HepG2 (cell line): ENCODE measurements around the gene EPO. TPM values are rescaled to one million over a fixed set of nuclear protein-coding genes. Genes with fewer than 3 reads are reported as not detected.

ENCODE experiments used
- AKAP8 ChIP-seq: sonication (generic); formaldehyde crosslinking; IDR thresholded peaks from 2 replicates; pipeline ENCODE4 v1.5.1; 2020; ENCODE audit warnings: mild to moderate bottlenecking, missing genetic modification reagents
- ARID3A ChIP-seq: IDR thresholded peaks from 2 replicates; pipeline ENCODE4 v1.6.1; 2012; ENCODE audit warnings: low read depth, low read length, improper control_type of control experiment
- CEBPZ ChIP-seq: IDR thresholded peaks from 2 replicates; pipeline ENCODE4 v1.6.1; 2012; ENCODE audit warnings: low read length, improper control_type of control experiment
- ELF3 ChIP-seq: IDR thresholded peaks from 2 replicates; pipeline ENCODE4 v1.6.1; 2016; ENCODE audit warnings: missing genetic modification reagents, missing compliant biosample characterization
- HDAC1 ChIP-seq: sonication (generic); formaldehyde crosslinking; IDR thresholded peaks from 2 replicates; pipeline ENCODE4 v1.5.1; 2020; ENCODE audit warnings: mild to moderate bottlenecking, missing genetic modification reagents
- HMGA1 ChIP-seq: sonication (generic); formaldehyde crosslinking; conservative IDR thresholded peaks from 2 replicates; pipeline ENCODE4 v1.4.0; 2020; ENCODE audit warnings: missing genetic modification reagents
- KLF6 ChIP-seq: IDR thresholded peaks from 2 replicates; pipeline ENCODE4 v1.8.0; 2016; ENCODE audit warnings: missing biosample characterization, missing genetic modification reagents
- MAFK ChIP-seq, 2 experiments: IDR thresholded peaks in 1 of 2; conservative IDR thresholded peaks in 1 of 2; 2 replicates each; pipeline ENCODE4 v1.6.1; 2011; ENCODE audit warnings: improper control_type of control experiment in 2 of 2, low read length in 2 of 2
- NFE2L2 ChIP-seq: fragments of 150-350 bp; IDR thresholded peaks from 2 replicates; pipeline ENCODE4 v1.6.1; 2014; ENCODE audit warnings: low read length
- NPAS2 ChIP-seq: sonication (generic); formaldehyde crosslinking; IDR thresholded peaks from 2 replicates; pipeline ENCODE4 v1.8.0; 2022; ENCODE audit warnings: mild to moderate bottlenecking, missing genetic modification reagents, borderline replicate concordance
- NR2F2 ChIP-seq: IDR thresholded peaks from 2 replicates; pipeline ENCODE4 v1.6.1; 2012; ENCODE audit warnings: low read depth, inconsistent platforms, borderline replicate concordance
- RXRB ChIP-seq: IDR thresholded peaks from 2 replicates; pipeline ENCODE4 v1.6.1; 2016; ENCODE audit warnings: borderline replicate concordance, missing genetic modification reagents, missing compliant biosample characterization
- ZGPAT ChIP-seq: IDR thresholded peaks from 2 replicates; pipeline ENCODE4 v1.6.1; 2016; ENCODE audit warnings: mild to moderate bottlenecking
- ZNF224 ChIP-seq: sonication (generic); formaldehyde crosslinking; IDR thresholded peaks from 2 replicates; pipeline ENCODE4 v1.5.0; 2020; ENCODE audit warnings: mild to moderate bottlenecking, missing genetic modification reagents
- ZNF256 ChIP-seq: sonication (generic); formaldehyde crosslinking; conservative IDR thresholded peaks from 2 replicates; pipeline ENCODE4 v1.4.0; 2020; ENCODE audit warnings: missing genetic modification reagents
- ZNF609 ChIP-seq: sonication (generic); formaldehyde crosslinking; IDR thresholded peaks from 2 replicates; pipeline ENCODE4 v1.4.0; 2020; ENCODE audit warnings: mild to moderate bottlenecking, missing genetic modification reagents, borderline replicate concordance
- ZNF619 ChIP-seq: sonication (generic); formaldehyde crosslinking; IDR thresholded peaks from 2 replicates; pipeline ENCODE4 v1.4.0; 2020; ENCODE audit warnings: mild to moderate bottlenecking, missing genetic modification reagents
- ZNF749 ChIP-seq: sonication (generic); formaldehyde crosslinking; IDR thresholded peaks from 2 replicates; pipeline ENCODE4 v1.8.0; 2022; ENCODE audit warnings: mild to moderate bottlenecking, missing genetic modification reagents, moderate library complexity, borderline replicate concordance
- ZNF75D ChIP-seq: sonication (generic); formaldehyde crosslinking; IDR thresholded peaks from 2 replicates; pipeline ENCODE4 v1.8.1; 2023; ENCODE audit warnings: missing genetic modification reagents, mild to moderate bottlenecking, borderline replicate concordance
- polyA plus RNA-seq, 8 experiments: library from polyadenylated mRNA; depleted of rRNA in 3 of 8; stranded (reverse) in 7 of 8; unstranded in 1 of 8; fragments of >200 nt; fragmentation: Illumina TruSeq in 4 of 8; extraction: Trizol in 4 of 8; gene quantifications; 2 replicates each; pipeline versions ENCODE4 v1.2.1 to v1.2.3, GENCODE V29; 2011 to 2016; ENCODE audit warnings: low read depth in 4 of 8, missing spikeins in 1 of 8, mixed read lengths in 1 of 8; ENCODE audit not compliant: insufficient read depth in 1 of 8
- total RNA-seq, 5 experiments: library from RNA; depleted of rRNA; stranded (reverse); fragments of >200 nt; fragmentation: Illumina TruSeq; extraction: Trizol; gene quantifications; 2 replicates each; pipeline ENCODE4 v1.2.3, GENCODE V29; 2016; ENCODE audit warnings: low read depth in 1 of 5

EPO gene
- total and polyA plus RNA-seq, 2 of the 13 experiments (the other 11 are each of a cell fraction or from before 2014, with no cell fraction given) = 10.3 to 25.7 TPM

- TF ChIP-seq RXRB (CRISPR knock-in tag) = peak; percentile 59; the same call in 1 of the 2 replicates
- TF ChIP-seq NR2F2 = no peak
- TF ChIP-seq ZNF619 (CRISPR knock-in tag) = 0 out of 2 replicates have a peak, but pooled peaks have one; percentile 24
- TF ChIP-seq ZNF749 (CRISPR knock-in tag) = no peak
- no peak for TF ChIP-seq ELF3 (CRISPR knock-in tag)
- no peak for TF ChIP-seq MAFK (conservative IDR thresholded peaks at IDR 0.05 in 1 of 2, IDR thresholded peaks at IDR 0.05 in 1 of 2; ENCODE audit: low read length in 2 of 2)
- no peak for TF ChIP-seq ZNF609 (CRISPR knock-in tag)
- peak; percentile 61 for TF ChIP-seq HDAC1 (CRISPR knock-in tag)
- no peak for TF ChIP-seq NPAS2 (CRISPR knock-in tag)
- TF ChIP-seq ZNF75D (CRISPR knock-in tag) = no peak
- no peak for TF ChIP-seq AKAP8
- TF ChIP-seq NFE2L2 = no peak
- TF ChIP-seq CEBPZ = no peak
- no peak for TF ChIP-seq HMGA1
- TF ChIP-seq ARID3A = no peak
- TF ChIP-seq ZNF256 (CRISPR knock-in tag) = no peak
- TF ChIP-seq KLF6 (CRISPR knock-in tag) = no peak
- TF ChIP-seq ZNF224 (CRISPR knock-in tag) = no peak
- peak; percentile 22; the same call in 1 of the 2 replicates for TF ChIP-seq ZGPAT
Measured at GRCh38 chr7:100706672-100707311, 13.5 kb upstream of the EPO start (continued).
